Measurements from ENCODE around the gene SH3TC1. TPM values are rescaled to one million over a fixed set of nuclear protein-coding genes. Genes with fewer than 3 reads are reported as not detected.

Gene SH3TC1
- total RNA-seq, 1 donor from 2014 or later = 18.9 TPM

DNA sequence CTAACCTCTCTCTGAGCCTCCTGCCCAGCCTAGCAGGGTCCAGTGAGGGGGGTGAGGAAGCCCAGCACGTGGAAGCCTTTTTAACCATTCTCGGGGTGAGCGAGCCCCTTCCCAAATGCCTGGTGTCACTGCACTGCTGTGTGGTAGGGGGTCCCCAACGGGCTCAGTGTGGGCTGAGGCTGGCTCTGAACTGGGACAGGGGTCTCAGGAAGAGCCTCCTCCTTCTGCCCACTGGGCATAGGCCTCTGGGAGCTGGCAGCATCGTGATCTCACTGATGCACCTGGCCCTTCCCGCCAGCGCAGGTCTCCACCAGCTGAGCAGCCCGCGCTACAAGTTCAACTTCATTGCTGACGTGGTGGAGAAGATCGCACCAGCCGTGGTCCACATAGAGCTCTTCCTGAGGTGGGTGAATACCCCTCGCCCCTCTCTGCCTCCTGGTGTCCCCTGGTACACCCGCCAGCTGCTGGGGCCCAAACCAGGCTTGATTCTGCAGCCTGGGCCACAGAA is 83.1 kb downstream of the SH3TC1 start:
- no peaks in the 10 kb centered on the region for H3K36me3 ChIP-seq (ENCODE audit: control insufficient read depth, insufficient read depth, low read length)
- H3K4me3 ChIP-seq (ENCODE audit: low read depth, low read length) = no peak overlapping the region
- H3K27me3 ChIP-seq (ENCODE audit: control insufficient read depth, insufficient read depth, low read length) = no peaks in the 10 kb centered on the region
- TF ChIP-seq, protein P1, sequence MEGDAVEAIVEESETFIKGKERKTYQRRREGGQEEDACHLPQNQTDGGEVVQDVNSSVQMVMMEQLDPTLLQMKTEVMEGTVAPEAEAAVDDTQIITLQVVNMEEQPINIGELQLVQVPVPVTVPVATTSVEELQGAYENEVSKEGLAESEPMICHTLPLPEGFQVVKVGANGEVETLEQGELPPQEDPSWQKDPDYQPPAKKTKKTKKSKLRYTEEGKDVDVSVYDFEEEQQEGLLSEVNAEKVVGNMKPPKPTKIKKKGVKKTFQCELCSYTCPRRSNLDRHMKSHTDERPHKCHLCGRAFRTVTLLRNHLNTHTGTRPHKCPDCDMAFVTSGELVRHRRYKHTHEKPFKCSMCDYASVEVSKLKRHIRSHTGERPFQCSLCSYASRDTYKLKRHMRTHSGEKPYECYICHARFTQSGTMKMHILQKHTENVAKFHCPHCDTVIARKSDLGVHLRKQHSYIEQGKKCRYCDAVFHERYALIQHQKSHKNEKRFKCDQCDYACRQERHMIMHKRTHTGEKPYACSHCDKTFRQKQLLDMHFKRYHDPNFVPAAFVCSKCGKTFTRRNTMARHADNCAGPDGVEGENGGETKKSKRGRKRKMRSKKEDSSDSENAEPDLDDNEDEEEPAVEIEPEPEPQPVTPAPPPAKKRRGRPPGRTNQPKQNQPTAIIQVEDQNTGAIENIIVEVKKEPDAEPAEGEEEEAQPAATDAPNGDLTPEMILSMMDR (IDR thresholded peaks at IDR 0.05; ENCODE audit: insufficient read depth, low read length, poor library complexity, severe bottlenecking) = no peak
- DNase-seq (ENCODE audit: low read depth) = no peak

DNA sequence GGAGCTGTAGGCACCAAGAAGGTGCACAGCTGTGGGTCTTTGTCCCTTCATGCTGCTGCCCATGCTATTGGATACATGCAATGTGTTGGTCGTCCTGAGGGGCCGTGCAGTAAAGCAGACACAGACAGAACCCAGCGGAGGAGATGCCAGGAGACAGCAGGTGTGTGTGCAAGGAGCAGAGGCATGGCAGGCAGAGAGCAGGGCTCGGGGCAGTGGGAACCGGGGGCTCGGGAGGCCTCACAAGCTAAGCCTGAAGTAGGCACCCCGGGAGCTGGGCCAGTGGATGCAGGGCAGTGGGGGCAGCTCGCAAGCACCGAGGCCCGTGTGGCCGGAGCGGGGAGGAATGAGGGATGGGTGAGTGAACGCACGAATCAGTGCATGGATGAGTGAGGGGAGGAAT is 83.7 kb downstream of the SH3TC1 start:
- Histone ChIP-seq H3K4me3 (ENCODE audit: low read depth, low read length) (no peak overlapping the region), H3K36me3 (ENCODE audit: control insufficient read depth, insufficient read depth, low read length) (no peaks in the 10 kb centered on the region), H3K27me3 (ENCODE audit: control insufficient read depth, insufficient read depth, low read length) (no peaks in the 10 kb centered on the region)
- DNase-seq (ENCODE audit: low read depth) = no peak
- TF ChIP-seq, protein P1 (IDR thresholded peaks at IDR 0.05; ENCODE audit: insufficient read depth, low read length, poor library complexity, severe bottlenecking) = no peak

DNA sequence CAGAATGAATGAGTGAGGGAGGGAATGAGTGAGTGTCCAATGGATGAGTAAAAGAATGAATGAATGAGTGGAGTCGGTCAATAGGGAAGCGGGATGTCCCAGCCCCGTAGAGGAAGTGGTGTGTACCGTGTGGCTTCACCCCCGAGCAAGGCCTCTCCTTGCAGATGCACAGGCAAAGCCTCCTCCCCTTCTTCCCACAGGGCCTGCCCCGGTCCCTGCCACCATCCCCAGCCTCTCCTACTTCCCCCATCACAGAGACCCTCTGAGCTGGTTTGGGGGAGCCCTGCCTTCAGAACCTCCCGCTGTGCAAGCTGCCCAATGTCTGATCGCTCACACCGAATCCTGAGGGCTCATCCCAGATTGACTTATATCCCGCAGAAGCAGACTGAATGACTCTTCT is 84.1 kb downstream of the SH3TC1 start:
- DNase-seq (ENCODE audit: low read depth) = no peak
- TF ChIP-seq, protein P1 (IDR thresholded peaks at IDR 0.05; ENCODE audit: insufficient read depth, low read length, poor library complexity, severe bottlenecking) = no peak
- H3K27me3 ChIP-seq (ENCODE audit: control insufficient read depth, insufficient read depth, low read length) = no peaks in the 10 kb centered on the region

DNA sequence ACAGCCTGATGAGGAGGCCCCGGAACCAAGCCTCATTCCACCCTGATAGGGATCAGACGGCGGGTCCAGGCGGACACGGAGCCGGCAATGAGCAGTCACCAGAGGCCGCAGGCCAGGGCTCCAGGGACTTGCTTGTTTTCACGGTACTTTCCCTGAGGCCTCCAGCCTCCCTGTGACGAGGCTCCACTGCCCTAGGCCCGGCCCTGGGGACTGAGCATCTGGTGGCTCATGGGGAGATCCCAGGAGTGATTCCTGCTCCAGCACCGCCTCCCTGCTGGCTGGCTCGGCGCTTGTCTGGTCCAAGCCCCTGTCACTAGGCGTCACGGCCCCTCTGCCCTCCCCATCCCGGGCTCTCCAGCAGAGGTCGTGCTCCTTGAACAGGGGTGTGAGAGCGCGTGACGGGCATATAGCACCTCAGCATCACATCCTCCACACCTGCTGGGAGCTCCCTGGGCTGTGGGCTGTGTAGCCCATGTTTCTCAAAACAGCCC is 84.6 kb downstream of the SH3TC1 start:
- Histone ChIP-seq H3K4me3 (ENCODE audit: low read depth, low read length) (no peak overlapping the region), H3K36me3 (ENCODE audit: control insufficient read depth, insufficient read depth, low read length) (no peaks in the 10 kb centered on the region), H3K27me3 (ENCODE audit: control insufficient read depth, insufficient read depth, low read length) (no peaks in the 10 kb centered on the region)
- DNase-seq (ENCODE audit: low read depth) = no peak
- TF ChIP-seq, protein P1 (IDR thresholded peaks at IDR 0.05; ENCODE audit: insufficient read depth, low read length, poor library complexity, severe bottlenecking) = no peak

More for the DNA sequence above, 84.1 kb downstream of the SH3TC1 start:
- Histone ChIP-seq H3K36me3 (ENCODE audit: control insufficient read depth, insufficient read depth, low read length) (no peaks in the 10 kb centered on the region), H3K4me3 (ENCODE audit: low read depth, low read length) (no peak overlapping the region)

DNA sequence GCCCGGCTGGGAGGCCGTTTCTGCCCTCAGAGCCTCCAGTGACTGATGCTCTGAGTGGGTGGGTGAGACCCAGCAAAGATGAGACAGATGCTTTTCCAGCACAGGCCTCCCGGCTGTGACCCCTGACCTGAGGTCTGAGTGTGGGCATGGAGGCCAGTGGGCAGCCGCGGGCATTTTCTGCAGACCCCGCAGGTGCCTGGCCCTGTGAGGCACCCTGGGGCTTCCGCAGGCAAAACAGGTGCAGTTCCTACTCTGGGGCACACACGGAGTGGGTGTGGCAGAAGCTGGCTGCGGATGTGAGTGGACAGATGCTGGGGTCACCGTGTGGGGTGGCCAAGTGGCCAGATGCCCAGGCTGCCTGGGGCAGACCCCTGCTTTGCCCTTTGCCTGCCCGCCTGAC is 85.3 kb downstream of the SH3TC1 start:
- TF ChIP-seq, protein P1 (IDR thresholded peaks at IDR 0.05; ENCODE audit: insufficient read depth, low read length, poor library complexity, severe bottlenecking) = no peak
- H3K27me3 ChIP-seq (ENCODE audit: control insufficient read depth, insufficient read depth, low read length) = no peaks in the 10 kb centered on the region

More for the DNA sequence above, 85.3 kb downstream of the SH3TC1 start:
- no peak for DNase-seq (ENCODE audit: low read depth)
- Histone ChIP-seq H3K4me3 (ENCODE audit: low read depth, low read length) (no peak overlapping the region), H3K36me3 (ENCODE audit: control insufficient read depth, insufficient read depth, low read length) (no peaks in the 10 kb centered on the region)
